ENCODE results near the gene ANKRD33B. TPM values are rescaled to one million over a fixed set of nuclear protein-coding genes. Genes with fewer than 3 reads are reported as not detected.

The ANKRD33B gene
- total and polyA plus RNA-seq, 7 donors = 1.4 to 32.7 (median 7.8) TPM

GRCh38 chr5:10645146-10645545, 81.3 kb downstream of the ANKRD33B start:
- Histone ChIP-seq H3K27me3 (ENCODE audit: insufficient read depth in 3 of 3, low read length in 2 of 3) (peaks cover 0 to 2% (median 0%) of the 10 kb centered on the region in 3 donors), H3K4me1 (no peaks in the 10 kb centered on the region), H3K36me3 (ENCODE audit: insufficient read depth in 1 of 2, low read depth in 1 of 2) (no peaks in the 10 kb centered on the region), H3K9me3 (no peaks in the 10 kb centered on the region), H3K4me3 (no peak overlapping the region), H3K27ac (no peak overlapping the region)
- WGBS, 3 donors = 87 to 90% (median 87%) methylated on average over 3 of the region's 3 CpGs
- intact Hi-C loops (cut with DNase I) = no loop called here
- no peak for TF ChIP-seq CTCF (IDR thresholded peaks at IDR 0.05)
- ATAC-seq = no peak
- no peak for DNase-seq

GRCh38 chr5:10645671-10646070, 81.8 kb downstream of the ANKRD33B start:
- H3K27ac ChIP-seq = no peak overlapping the region
- H3K9me3 ChIP-seq = no peaks in the 10 kb centered on the region
- ATAC-seq (no peak), DNase-seq (no peak)
- no peak for TF ChIP-seq CTCF (IDR thresholded peaks at IDR 0.05)
- no peak overlapping the region for H3K4me3 ChIP-seq
- intact Hi-C loops (cut with DNase I) = no loop called here
- H3K36me3 ChIP-seq (ENCODE audit: insufficient read depth in 1 of 2, low read depth in 1 of 2) = no peaks in the 10 kb centered on the region
- peaks cover 0 to 4% (median 0%) of the 10 kb centered on the region in 3 donors for H3K27me3 ChIP-seq (ENCODE audit: insufficient read depth in 3 of 3, low read length in 2 of 3)
- H3K4me1 ChIP-seq = no peaks in the 10 kb centered on the region
- WGBS, 3 donors = 58 to 78% (median 68%) methylated on average over 6 of the region's 6 CpGs

GRCh38 chr5:10647640-10648039, 83.8 kb downstream of the ANKRD33B start:
- H3K4me3 ChIP-seq = no peak overlapping the region
- H3K27ac ChIP-seq = no peak overlapping the region
- H3K4me1 ChIP-seq = no peaks in the 10 kb centered on the region
- no peak for ATAC-seq
- intact Hi-C loops (cut with DNase I) = no loop called here
- no peak for TF ChIP-seq CTCF (IDR thresholded peaks at IDR 0.05)
- DNase-seq = no peak
- no peaks in the 10 kb centered on the region for H3K9me3 ChIP-seq
- 94 to 96% (median 96%) methylated on average over 5 of the region's 5 CpGs for WGBS, 3 donors
- H3K27me3 ChIP-seq (ENCODE audit: insufficient read depth in 3 of 3, low read length in 2 of 3) = peaks cover 0 to 4% (median 0%) of the 10 kb centered on the region in 3 donors
- H3K36me3 ChIP-seq (ENCODE audit: insufficient read depth in 1 of 2, low read depth in 1 of 2) = no peaks in the 10 kb centered on the region

- H3K36me3 ChIP-seq (ENCODE audit: insufficient read depth in 1 of 2, low read depth in 1 of 2) = no peaks in the 10 kb centered on the region
- peaks cover 0 to 4% (median 0%) of the 10 kb centered on the region in 3 donors for H3K27me3 ChIP-seq (ENCODE audit: insufficient read depth in 3 of 3, low read length in 2 of 3)
- H3K4me3 ChIP-seq = no peak overlapping the region
- no peaks in the 10 kb centered on the region for H3K9me3 ChIP-seq
- TF ChIP-seq CTCF (IDR thresholded peaks at IDR 0.05) = no peak
- H3K4me1 ChIP-seq = no peaks in the 10 kb centered on the region
- 71 to 76% (median 75%) methylated on average over 59 to 60 of the region's 60 CpGs for WGBS, 3 donors
- no peak overlapping the region for H3K27ac ChIP-seq
- DNase-seq = peak in 1 of 2 donors; percentile 28
- intact Hi-C loops (cut with DNase I) = no loop called here
- ATAC-seq = no peak
These were observed 85.2 kb downstream of the ANKRD33B start for GRCh38 chr5:10648806-10649665.

Measured in psoas muscle (tissue), 8 donors.